NB4 (cell line): Measurements from ENCODE around the gene AHRR.

Experiments used
- POLR2A ChIP-seq: IDR thresholded peaks from 2 replicates; pipeline ENCODE4 v1.6.1; 2011; ENCODE audit warnings: mild to moderate bottlenecking; ENCODE audit not compliant: insufficient read length; ENCODE audit errors: extremely low read depth
- TF ChIP-seq, protein P1 (sequence below): IDR thresholded peaks from one replicate; pipeline ENCODE4 v1.5.1; 2012; ENCODE audit warnings: low read depth, low read length
- TF ChIP-seq, protein P2 (sequence below): IDR thresholded peaks from 2 replicates; pipeline ENCODE4 v1.6.1; 2011; ENCODE audit warnings: low read depth, low read length

DNA sequence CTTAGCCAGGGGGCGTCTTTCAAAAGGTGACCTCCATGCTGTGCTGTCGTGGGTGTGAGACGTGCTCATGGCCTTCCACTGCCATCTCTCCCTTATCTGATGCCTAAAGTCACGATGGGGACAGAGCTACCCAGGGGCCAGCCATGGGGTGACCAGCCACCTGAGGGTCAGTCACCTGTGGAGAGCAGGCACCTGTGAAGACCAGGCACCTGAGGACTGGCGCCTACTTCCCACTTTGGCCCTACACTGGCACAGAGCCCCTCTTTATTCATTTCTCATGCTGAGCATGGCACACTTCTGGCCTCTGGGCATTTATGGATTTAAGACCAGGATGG is 115.1 kb downstream of the AHRR start:
- no peak for TF ChIP-seq POLR2A
- TF ChIP-seq, protein P1, sequence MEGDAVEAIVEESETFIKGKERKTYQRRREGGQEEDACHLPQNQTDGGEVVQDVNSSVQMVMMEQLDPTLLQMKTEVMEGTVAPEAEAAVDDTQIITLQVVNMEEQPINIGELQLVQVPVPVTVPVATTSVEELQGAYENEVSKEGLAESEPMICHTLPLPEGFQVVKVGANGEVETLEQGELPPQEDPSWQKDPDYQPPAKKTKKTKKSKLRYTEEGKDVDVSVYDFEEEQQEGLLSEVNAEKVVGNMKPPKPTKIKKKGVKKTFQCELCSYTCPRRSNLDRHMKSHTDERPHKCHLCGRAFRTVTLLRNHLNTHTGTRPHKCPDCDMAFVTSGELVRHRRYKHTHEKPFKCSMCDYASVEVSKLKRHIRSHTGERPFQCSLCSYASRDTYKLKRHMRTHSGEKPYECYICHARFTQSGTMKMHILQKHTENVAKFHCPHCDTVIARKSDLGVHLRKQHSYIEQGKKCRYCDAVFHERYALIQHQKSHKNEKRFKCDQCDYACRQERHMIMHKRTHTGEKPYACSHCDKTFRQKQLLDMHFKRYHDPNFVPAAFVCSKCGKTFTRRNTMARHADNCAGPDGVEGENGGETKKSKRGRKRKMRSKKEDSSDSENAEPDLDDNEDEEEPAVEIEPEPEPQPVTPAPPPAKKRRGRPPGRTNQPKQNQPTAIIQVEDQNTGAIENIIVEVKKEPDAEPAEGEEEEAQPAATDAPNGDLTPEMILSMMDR = no peak
- TF ChIP-seq, protein P2, sequence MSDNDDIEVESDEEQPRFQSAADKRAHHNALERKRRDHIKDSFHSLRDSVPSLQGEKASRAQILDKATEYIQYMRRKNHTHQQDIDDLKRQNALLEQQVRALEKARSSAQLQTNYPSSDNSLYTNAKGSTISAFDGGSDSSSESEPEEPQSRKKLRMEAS = no peak
